ENCODE data around the gene MIP.
A peak's percentile ranks its signal among the peaks of the same experiment; 100 is the strongest.
"Not testable (repeated sequence)": the region's sequence is repeated elsewhere in the genome, so short reads cannot be mapped to it uniquely, and the experiment has no call there.

Gene MIP

DNA sequence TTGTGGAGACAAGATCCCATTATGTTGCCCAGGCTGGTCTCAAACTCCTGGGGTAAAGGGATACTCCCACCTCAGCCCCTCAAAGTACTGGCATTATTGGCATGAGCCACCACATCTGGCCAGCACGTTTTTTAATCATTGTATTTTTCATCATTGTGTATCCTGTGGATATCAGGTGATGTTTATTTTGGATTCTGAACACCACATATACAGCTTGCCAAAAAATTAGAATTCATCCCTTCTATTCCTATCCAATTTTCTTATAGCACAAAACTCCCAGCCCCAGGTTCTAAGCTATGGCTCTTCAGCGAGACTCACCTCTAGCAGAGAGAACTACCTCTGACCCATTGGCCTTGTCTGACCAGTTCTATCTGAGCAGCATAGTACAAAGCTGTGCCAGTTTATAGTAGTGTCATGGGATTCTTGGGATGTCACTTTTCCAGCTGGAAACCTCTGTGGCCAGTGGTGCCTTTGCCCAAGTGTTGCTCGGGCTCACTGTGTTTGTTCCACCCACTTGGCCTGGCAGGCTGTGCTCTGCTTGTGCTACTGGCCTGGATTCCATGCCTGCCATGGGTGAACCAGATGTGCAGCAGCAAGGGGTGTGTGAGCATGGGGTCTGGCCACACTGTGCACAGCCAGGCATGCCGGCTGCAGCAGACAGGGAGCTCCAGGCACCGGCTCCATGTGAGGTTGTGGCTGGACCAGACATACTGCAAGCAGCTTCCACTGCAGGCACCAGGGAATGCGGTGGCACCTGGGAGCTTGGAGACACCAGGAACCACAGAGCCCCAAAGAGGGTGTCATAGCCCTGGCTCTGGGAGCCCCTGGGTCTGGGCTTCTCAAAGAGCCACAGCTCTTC is 42.4 kb downstream of the MIP start:
- TF ChIP-seq CTCF (conservative IDR thresholded peaks at IDR 0.05), result no peak
- H3K27ac ChIP-seq, result peak overlapping the region; percentile 69

DNA sequence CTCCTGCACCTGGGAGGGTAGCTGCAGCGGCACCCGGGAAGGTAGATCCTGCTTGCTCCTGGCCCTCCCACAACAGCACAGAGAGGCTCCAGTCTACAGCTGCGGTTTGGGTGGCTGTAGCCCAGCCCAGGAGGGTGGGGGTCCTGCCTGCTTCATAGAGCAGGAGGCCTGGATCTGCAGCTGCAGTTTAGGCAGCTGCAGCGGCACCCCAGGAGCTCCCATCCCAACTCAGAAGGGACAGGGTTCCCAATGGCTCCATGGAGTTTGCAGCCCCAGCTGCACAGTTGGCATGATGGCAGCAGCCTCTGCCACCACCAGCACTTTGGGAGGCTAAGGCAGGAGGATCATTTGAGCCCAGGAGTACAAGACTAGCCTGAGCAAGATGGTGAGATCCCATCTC is 43.7 kb downstream of the MIP start:
- no peak overlapping the region; the same call in 1 of the 2 replicates for H3K27ac ChIP-seq
- TF ChIP-seq CTCF (conservative IDR thresholded peaks at IDR 0.05), result no peak

DNA sequence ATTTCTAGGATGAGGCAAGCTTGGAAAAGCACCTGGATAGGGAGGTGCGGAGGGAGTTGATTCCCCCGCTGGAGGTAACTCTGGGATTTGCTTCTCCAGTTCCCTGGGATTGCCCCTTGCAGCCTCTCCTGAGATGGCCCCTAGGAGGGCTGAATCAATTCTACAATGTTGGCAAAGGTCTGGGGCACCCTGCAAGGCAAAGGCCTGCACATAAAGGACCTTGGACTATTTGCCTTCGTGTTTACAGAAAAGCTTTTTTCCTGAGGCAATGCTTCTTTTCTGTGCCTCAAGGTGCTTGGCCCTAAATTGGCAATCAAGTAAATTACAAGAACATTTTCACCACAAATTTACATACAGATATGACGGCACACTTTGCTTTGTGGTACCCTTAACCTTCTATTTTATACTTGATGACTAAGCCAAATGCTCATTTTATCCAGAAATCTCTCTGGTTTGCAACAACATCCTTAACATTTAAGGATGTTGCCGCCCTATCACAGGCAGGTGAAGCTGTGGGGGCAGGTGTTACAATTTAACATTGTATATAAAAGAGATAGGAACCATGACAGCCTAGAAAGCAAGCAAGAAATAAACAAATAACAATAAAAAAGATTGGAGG is 45.5 kb downstream of the MIP start:
- H3K27ac ChIP-seq, result no peak overlapping the region
- no peak for TF ChIP-seq CTCF (conservative IDR thresholded peaks at IDR 0.05)

- not testable (repeated sequence) for H3K27ac ChIP-seq
Observed at GRCh38 chr12:56404227-56404626, 50.2 kb downstream of the MIP start.

GRCh38 chr12:56401612-56402011 is 52.8 kb downstream of the MIP start:
- not testable (repeated sequence) for H3K27ac ChIP-seq

DNA sequence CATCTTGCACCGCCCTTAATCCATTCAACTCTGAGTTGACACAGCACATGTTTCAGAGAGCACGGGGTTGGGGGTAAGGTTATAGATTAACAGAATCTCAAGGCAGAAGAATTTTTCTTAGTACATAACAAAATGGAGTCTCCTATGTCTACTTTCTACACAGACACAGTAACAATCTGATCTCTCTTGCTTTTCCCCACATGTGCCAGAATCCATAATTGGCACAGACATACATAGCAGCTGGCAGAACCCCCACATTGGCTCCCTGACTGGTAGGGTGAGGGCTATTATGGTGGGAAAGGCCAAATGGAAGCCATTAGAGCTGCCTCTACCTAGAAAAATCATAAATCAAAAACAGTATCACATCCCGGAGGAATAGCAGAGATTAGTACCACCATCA is 53.3 kb downstream of the MIP start:
- H3K27ac ChIP-seq, result not testable (repeated sequence)
